ENCODE measurements around the gene TCF12.

Gene TCF12

DNA sequence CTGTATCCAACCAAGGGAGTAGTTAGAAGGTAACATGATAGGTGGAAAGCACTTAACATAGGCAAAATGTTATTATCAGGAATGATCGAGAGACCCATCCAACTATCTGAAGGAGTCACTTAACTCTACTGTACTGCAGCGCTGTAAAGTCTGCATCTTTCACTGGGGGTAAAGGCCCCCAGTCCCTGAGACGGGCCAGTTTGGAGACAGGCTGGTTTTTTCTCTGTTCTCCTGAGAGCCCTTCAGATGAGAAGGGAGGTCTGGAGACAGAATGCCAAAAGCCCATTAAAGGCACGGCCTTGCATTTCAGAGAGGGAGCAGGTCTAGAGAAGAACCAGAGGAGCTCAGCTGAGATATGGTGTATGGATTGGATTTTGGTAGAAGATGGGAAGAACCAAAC is 386.6 kb downstream of the TCF12 start:
- Histone ChIP-seq H3K79me2 (ENCODE audit: insufficient read depth, low read length) (no peaks in the 10 kb centered on the region), H3K9me2 (replicated peaks; ENCODE audit: low read depth, low read length) (no peaks in the 10 kb centered on the region), H2AFZ (ENCODE audit: low read length) (no peak overlapping the region), H3K27me3 (ENCODE audit: insufficient read depth, low read length, poor library complexity, severe bottlenecking) (no peaks in the 10 kb centered on the region), H3K4me3 (ENCODE audit: low read length, poor library complexity, severe bottlenecking) (no peak overlapping the region), H4K20me1 (ENCODE audit: insufficient read depth, low read length, poor library complexity, severe bottlenecking) (no peaks in the 10 kb centered on the region), H3K9me3 (ENCODE audit: insufficient read depth, low read depth, low read length) (no peaks in the 10 kb centered on the region), H3K4me1 (ENCODE audit: insufficient read depth, low read length, poor library complexity, severe bottlenecking) (peaks cover 4% of the 10 kb centered on the region), H3K9ac (ENCODE audit: low read depth, low read length, poor library complexity, severe bottlenecking) (no peak overlapping the region), H3K36me3 (ENCODE audit: insufficient read depth, low read length) (no peaks in the 10 kb centered on the region), H3F3A (ENCODE audit: low read depth) (no peaks in the 10 kb centered on the region), H3K4me2 (ENCODE audit: low read depth, low read length, poor library complexity, severe bottlenecking) (no peak overlapping the region)
- TF ChIP-seq, protein P1, sequence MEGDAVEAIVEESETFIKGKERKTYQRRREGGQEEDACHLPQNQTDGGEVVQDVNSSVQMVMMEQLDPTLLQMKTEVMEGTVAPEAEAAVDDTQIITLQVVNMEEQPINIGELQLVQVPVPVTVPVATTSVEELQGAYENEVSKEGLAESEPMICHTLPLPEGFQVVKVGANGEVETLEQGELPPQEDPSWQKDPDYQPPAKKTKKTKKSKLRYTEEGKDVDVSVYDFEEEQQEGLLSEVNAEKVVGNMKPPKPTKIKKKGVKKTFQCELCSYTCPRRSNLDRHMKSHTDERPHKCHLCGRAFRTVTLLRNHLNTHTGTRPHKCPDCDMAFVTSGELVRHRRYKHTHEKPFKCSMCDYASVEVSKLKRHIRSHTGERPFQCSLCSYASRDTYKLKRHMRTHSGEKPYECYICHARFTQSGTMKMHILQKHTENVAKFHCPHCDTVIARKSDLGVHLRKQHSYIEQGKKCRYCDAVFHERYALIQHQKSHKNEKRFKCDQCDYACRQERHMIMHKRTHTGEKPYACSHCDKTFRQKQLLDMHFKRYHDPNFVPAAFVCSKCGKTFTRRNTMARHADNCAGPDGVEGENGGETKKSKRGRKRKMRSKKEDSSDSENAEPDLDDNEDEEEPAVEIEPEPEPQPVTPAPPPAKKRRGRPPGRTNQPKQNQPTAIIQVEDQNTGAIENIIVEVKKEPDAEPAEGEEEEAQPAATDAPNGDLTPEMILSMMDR (conservative IDR thresholded peaks at IDR 0.05; ENCODE audit: low read length): no peak
- no peak for TF ChIP-seq EZH2phosphoT487 (IDR thresholded peaks at IDR 0.05; ENCODE audit: borderline replicate concordance)

DNA sequence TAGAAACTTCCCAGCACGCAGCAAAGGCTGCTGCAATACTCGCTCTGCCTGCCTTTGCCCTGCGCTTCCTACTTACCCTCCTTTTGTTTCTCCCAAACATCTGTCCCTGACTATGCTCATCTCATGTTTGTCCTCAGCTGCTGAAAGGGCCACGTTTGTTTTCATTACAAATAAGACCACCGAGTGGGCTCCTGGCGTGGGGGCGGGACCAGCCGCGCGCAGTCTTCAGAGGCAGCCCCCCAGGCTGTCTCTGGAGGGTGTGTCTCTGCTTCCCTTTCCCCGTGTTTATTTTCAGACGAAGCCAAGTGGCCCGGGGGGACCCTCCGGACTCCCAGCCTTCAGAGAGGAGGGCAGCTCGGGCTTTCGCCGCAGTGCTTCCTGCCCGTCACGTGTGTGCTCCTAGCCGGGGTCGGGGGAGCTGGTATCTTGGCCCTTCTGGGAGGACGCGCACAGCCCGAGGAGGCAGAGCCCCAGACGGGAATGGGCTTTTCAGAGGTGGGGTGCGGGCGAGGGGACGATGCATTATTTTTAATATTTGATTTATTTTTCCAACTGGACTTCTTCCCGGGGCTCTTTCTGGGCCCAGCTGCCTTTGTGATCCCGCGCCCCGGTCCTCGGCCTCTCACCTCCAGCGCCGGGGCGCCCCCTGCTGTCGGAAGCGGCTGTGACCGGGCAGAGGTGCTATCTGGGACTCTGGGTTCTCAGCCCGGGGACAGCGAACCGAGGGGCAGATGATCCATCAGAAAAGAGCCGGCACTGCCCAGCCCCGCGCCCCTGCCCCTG is 387.9 kb downstream of the TCF12 start:
- TF ChIP-seq, protein P1 (conservative IDR thresholded peaks at IDR 0.05; ENCODE audit: low read length): peak; percentile 87
- TF ChIP-seq EZH2phosphoT487 (IDR thresholded peaks at IDR 0.05; ENCODE audit: borderline replicate concordance): no peak
- Histone ChIP-seq H3K4me3 (ENCODE audit: low read length, poor library complexity, severe bottlenecking) (peak overlapping the region; percentile 71), H4K20me1 (ENCODE audit: insufficient read depth, low read length, poor library complexity, severe bottlenecking) (no peaks in the 10 kb centered on the region), H3K36me3 (ENCODE audit: insufficient read depth, low read length) (no peaks in the 10 kb centered on the region), H3K9me2 (replicated peaks; ENCODE audit: low read depth, low read length) (no peaks in the 10 kb centered on the region), H3K27me3 (ENCODE audit: insufficient read depth, low read length, poor library complexity, severe bottlenecking) (no peaks in the 10 kb centered on the region), H3K9me3 (ENCODE audit: insufficient read depth, low read depth, low read length) (no peaks in the 10 kb centered on the region), H2AFZ (ENCODE audit: low read length) (peak overlapping the region; percentile 93), H3K79me2 (ENCODE audit: insufficient read depth, low read length) (no peaks in the 10 kb centered on the region), H3K9ac (ENCODE audit: low read depth, low read length, poor library complexity, severe bottlenecking) (peak overlapping the region; percentile 62), H3F3A (ENCODE audit: low read depth) (no peaks in the 10 kb centered on the region), H3K4me2 (ENCODE audit: low read depth, low read length, poor library complexity, severe bottlenecking) (peak overlapping the region; percentile 81), H3K4me1 (ENCODE audit: insufficient read depth, low read length, poor library complexity, severe bottlenecking) (peaks cover 3% of the 10 kb centered on the region)

DNA sequence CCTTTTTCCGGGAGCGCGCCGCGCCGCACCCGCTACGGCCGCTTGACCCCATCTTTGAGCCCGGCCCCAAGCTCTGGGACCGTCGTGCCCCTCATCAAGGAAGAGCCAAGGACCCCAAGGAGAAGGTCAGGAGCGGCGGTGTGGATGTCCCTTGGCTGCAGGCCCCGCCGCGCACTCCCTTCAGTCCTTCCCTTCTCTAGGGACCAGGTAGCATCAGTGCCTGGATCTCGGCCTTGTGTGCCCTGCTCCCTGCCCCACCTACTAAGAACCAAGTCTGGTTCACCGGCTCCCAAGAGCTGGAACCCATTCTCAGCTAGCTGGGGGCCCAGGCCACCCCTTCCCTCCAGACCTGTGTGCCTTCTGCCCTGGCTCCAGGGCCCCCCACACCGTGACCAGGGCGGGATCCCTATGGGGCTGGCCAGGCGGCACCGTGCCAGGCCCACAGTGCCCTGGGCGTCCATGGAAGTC is 388.5 kb downstream of the TCF12 start:
- Histone ChIP-seq H4K20me1 (ENCODE audit: insufficient read depth, low read length, poor library complexity, severe bottlenecking) (no peaks in the 10 kb centered on the region), H3F3A (ENCODE audit: low read depth) (no peaks in the 10 kb centered on the region), H3K4me1 (ENCODE audit: insufficient read depth, low read length, poor library complexity, severe bottlenecking) (peaks cover 3% of the 10 kb centered on the region), H2AFZ (ENCODE audit: low read length) (no peak overlapping the region), H3K4me2 (ENCODE audit: low read depth, low read length, poor library complexity, severe bottlenecking) (peak overlapping the region; percentile 81), H3K4me3 (ENCODE audit: low read length, poor library complexity, severe bottlenecking) (no peak overlapping the region), H3K9ac (ENCODE audit: low read depth, low read length, poor library complexity, severe bottlenecking) (peak overlapping the region; percentile 62), H3K27me3 (ENCODE audit: insufficient read depth, low read length, poor library complexity, severe bottlenecking) (no peaks in the 10 kb centered on the region), H3K9me3 (ENCODE audit: insufficient read depth, low read depth, low read length) (no peaks in the 10 kb centered on the region), H3K9me2 (replicated peaks; ENCODE audit: low read depth, low read length) (no peaks in the 10 kb centered on the region), H3K79me2 (ENCODE audit: insufficient read depth, low read length) (no peaks in the 10 kb centered on the region), H3K36me3 (ENCODE audit: insufficient read depth, low read length) (no peaks in the 10 kb centered on the region)
- no peak for TF ChIP-seq EZH2phosphoT487 (IDR thresholded peaks at IDR 0.05; ENCODE audit: borderline replicate concordance)
- TF ChIP-seq, protein P1 (conservative IDR thresholded peaks at IDR 0.05; ENCODE audit: low read length): 0 out of 2 replicates have a peak, but pooled peaks have one; percentile 16
